ENCODE results near the gene ABCC10. TPM values are rescaled to one million over a fixed set of nuclear protein-coding genes. Genes with fewer than 3 reads are reported as not detected.

Gene ABCC10
- total and polyA plus RNA-seq, 10 of the 15 experiments (the other 5 are each of a cell fraction or from before 2014, with no cell fraction given): 0.80 to 18.2 (median 6.4) TPM

DNA sequence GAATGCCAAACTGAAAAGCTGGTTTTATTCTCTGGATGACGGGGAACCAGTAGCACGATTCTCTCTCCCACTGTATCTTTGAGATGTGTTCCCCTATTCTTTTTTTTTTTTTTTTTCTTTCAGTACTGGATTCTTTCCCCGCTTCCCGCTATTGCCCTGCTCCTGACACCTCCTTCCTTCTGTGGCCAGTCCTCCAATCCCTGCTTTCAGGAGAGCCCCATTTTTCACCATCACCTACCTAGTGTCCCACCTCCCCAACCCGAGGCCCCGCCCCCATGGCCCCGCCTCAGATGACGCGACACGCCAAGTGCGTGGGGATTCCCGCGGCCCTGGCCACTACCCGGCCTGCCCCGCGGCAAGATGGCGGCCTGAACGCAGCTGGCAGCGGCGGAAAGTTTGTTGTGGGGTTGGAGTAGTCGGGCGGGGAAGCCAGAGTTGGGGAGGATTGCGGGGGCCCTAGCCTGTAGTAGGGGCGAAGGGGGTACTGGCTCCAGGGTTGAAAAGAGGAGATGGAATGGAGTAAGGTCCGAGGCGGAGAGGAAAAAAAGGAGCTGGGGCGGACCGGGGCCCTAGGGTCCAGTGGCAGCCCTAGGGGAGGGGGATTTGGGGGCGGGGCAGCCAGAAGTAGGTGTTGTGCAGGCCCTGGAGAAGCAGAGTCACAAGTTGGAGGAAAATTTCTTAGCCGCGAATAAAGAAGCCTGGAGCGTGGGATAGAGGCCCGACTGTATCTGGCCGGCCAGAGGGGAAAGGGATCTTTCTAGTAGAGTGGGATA is 50.1 kb downstream of the ABCC10 start, which contains the start of gene TJAP1 (continued):
- TF ChIP-seq, protein P1, sequence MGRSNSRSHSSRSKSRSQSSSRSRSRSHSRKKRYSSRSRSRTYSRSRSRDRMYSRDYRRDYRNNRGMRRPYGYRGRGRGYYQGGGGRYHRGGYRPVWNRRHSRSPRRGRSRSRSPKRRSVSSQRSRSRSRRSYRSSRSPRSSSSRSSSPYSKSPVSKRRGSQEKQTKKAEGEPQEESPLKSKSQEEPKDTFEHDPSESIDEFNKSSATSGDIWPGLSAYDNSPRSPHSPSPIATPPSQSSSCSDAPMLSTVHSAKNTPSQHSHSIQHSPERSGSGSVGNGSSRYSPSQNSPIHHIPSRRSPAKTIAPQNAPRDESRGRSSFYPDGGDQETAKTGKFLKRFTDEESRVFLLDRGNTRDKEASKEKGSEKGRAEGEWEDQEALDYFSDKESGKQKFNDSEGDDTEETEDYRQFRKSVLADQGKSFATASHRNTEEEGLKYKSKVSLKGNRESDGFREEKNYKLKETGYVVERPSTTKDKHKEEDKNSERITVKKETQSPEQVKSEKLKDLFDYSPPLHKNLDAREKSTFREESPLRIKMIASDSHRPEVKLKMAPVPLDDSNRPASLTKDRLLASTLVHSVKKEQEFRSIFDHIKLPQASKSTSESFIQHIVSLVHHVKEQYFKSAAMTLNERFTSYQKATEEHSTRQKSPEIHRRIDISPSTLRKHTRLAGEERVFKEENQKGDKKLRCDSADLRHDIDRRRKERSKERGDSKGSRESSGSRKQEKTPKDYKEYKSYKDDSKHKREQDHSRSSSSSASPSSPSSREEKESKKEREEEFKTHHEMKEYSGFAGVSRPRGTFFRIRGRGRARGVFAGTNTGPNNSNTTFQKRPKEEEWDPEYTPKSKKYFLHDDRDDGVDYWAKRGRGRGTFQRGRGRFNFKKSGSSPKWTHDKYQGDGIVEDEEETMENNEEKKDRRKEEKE (IDR thresholded peaks at IDR 0.05): no peak
- TF ChIP-seq NRF1 (conservative IDR thresholded peaks at IDR 0.05; ENCODE audit: low read depth, low read length) (no peak), CHD2 (IDR thresholded peaks at IDR 0.05; ENCODE audit: borderline replicate concordance, low read depth, low read length) (0 out of 2 replicates have a peak, but pooled peaks have one; percentile 33)

GRCh38 chr6:43478008-43478372 is 50.6 kb downstream of the ABCC10 start:
- Histone ChIP-seq H4K20me1 (ENCODE audit: control insufficient read depth, insufficient read depth) (no peaks in the 10 kb centered on the region), H3K4me1 (ENCODE audit: control insufficient read depth, insufficient read depth, low read length) (peaks cover 4% of the 10 kb centered on the region), H3K9me3 (replicated peaks; ENCODE audit: control insufficient read depth, insufficient read depth, low read length) (no peaks in the 10 kb centered on the region), H3K27me3 (replicated peaks in 1 of 2; ENCODE audit: control insufficient read depth in 2 of 2, insufficient read depth in 2 of 2, low read length in 1 of 2) (no peaks in the 10 kb centered on the region), H3K4me3 (peak overlapping the region; percentile 91), H3K4me2 (ENCODE audit: control insufficient read depth, insufficient read depth) (peak overlapping the region; percentile 95), H3K79me2 (ENCODE audit: control insufficient read depth, insufficient read depth, low read length) (peaks cover 10% of the 10 kb centered on the region), H2AFZ (ENCODE audit: control insufficient read depth, low read depth, low read length) (peak overlapping the region; percentile 57), H3K27ac (ENCODE audit: control insufficient read depth, insufficient read depth) (peak overlapping the region; percentile 41), H3K36me3 (ENCODE audit: control insufficient read depth in 2 of 2, insufficient read depth in 2 of 2, low read length in 1 of 2) (no peaks in the 10 kb centered on the region), H3K9ac (ENCODE audit: control insufficient read depth, insufficient read depth, low read length) (peak overlapping the region; percentile 82)
- SMC1A ChIA-PET (ENCODE audit: uncharacterized antibody, unreplicated experiment): interaction anchor here (0.5 to 1.5 kb wide), 4 partner anchors 18 to 730 kb away, joined by 3 to 4 read pairs (median 3); no protein-coding TSS in a partner anchor
- 0% methylated on average over 3 of the region's 3 CpGs for WGBS (ENCODE audit: insufficient coverage, insufficient replicate concordance, low lambda C conversion rate, missing lambda C conversion rate)
- in situ Hi-C loops (cut with MboI): no loop called here
- RAD21 ChIA-PET (ENCODE audit: unreplicated experiment): interaction anchor here (1.1 to 1.2 kb wide), 3 partner anchors 23 to 140 kb away, joined by 3 read pairs; partner anchors contain the start of genes POLR1C and YIPF3
- CTCF ChIA-PET: interaction anchor here (1.2 to 1.4 kb wide), 2 partner anchors 91 to 156 kb away, joined by 3 to 5 read pairs; no protein-coding TSS in a partner anchor
- POLR2A ChIA-PET: interaction anchor here (0.6 to 1.7 kb wide), 12 partner anchors 11 to 494 kb away, joined by 3 to 5 read pairs (median 3); partner anchors contain the start of genes DLK2, POLR1C and PPP2R5D
- peak; percentile 15 for ATAC-seq
- intact Hi-C loops (cut with micrococcal nuclease; ENCODE audit: unreplicated experiment): no loop called here
- no peak for DNase-seq (ENCODE audit: low read depth, low spot score)
- no peak for FAIRE-seq
- BruUV-seq (replicated peaks): TSS peak; percentile 72
- TF ChIP-seq ZNF622 (IDR thresholded peaks at IDR 0.05) (no peak), JUND (IDR thresholded peaks at IDR 0.05; ENCODE audit: low read depth, low read length) (no peak), PML (IDR thresholded peaks at IDR 0.05; ENCODE audit: low read length) (no peak), CBX5 (IDR thresholded peaks at IDR 0.05; ENCODE audit: low read depth) (no peak), TCF12 (IDR thresholded peaks at IDR 0.05; ENCODE audit: low read depth, low read length) (no peak), RAD51 (IDR thresholded peaks at IDR 0.05) (no peak), ZBED1 (IDR thresholded peaks at IDR 0.05; ENCODE audit: borderline replicate concordance) (no peak), SREBF1 (IDR thresholded peaks at IDR 0.05; ENCODE audit: low read length) (no peak), MYC (IDR thresholded peaks at IDR 0.05; ENCODE audit: insufficient read depth, insufficient read length, insufficient replicate concordance, low read length, severe bottlenecking) (no peak), CBX3 (IDR thresholded peaks at IDR 0.05; ENCODE audit: borderline replicate concordance, low read depth) (no peak), E4F1 (IDR thresholded peaks at IDR 0.05; ENCODE audit: borderline replicate concordance, partially characterized antibody) (no peak), NFYB (IDR thresholded peaks at IDR 0.05; ENCODE audit: insufficient read depth, low read depth, low read length) (no peak), E2F4 (IDR thresholded peaks at IDR 0.05; ENCODE audit: low read depth, low read length) (no peak)

Measured in GM12878 (cell line).